Measurements from ENCODE around the gene TAF15.

TAF15 gene

GRCh38 chr17:35808962-35809854 lies at the start of gene TAF15:
Gene TAF15, plus strand, starts transcription at chr17:35809484. Its CDS starts 86 bp downstream, at chr17:35809570.
- intact Hi-C loops (cut with DNase I; ENCODE audit: low total_unique reads), result no loop called here
- H3K4me3 ChIP-seq, result peak within 1 kb of the TSS; percentile 80 to 89
- H3K36me3 ChIP-seq, result no peaks in the 10 kb centered on the region
- peaks cover 0 to 69% (median 27%) of the 10 kb centered on the region in 4 donors for H3K4me1 ChIP-seq
- H3K9me3 ChIP-seq, result no peaks in the 10 kb centered on the region
- H3K27ac ChIP-seq, result peak within 1 kb of the TSS; percentile 94 to 98
- no peaks in the 10 kb centered on the region for H3K27me3 ChIP-seq
- peak; percentile 96 to 98 for DNase-seq
- TF ChIP-seq, protein P1, sequence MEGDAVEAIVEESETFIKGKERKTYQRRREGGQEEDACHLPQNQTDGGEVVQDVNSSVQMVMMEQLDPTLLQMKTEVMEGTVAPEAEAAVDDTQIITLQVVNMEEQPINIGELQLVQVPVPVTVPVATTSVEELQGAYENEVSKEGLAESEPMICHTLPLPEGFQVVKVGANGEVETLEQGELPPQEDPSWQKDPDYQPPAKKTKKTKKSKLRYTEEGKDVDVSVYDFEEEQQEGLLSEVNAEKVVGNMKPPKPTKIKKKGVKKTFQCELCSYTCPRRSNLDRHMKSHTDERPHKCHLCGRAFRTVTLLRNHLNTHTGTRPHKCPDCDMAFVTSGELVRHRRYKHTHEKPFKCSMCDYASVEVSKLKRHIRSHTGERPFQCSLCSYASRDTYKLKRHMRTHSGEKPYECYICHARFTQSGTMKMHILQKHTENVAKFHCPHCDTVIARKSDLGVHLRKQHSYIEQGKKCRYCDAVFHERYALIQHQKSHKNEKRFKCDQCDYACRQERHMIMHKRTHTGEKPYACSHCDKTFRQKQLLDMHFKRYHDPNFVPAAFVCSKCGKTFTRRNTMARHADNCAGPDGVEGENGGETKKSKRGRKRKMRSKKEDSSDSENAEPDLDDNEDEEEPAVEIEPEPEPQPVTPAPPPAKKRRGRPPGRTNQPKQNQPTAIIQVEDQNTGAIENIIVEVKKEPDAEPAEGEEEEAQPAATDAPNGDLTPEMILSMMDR (IDR thresholded peaks at IDR 0.05), result peak; percentile 66 to 73

- Histone ChIP-seq H3K9me3 (no peaks in the 10 kb centered on the region), H3K4me3 (no peak within 1 kb of the TSS), H3K36me3 (no peaks in the 10 kb centered on the region), H3K27ac (no peak within 1 kb of the TSS), H3K27me3 (no peaks in the 10 kb centered on the region), H3K4me1 (peaks cover 0 to 19% (median 13%) of the 10 kb centered on the region in 4 donors)
- intact Hi-C loops (cut with DNase I; ENCODE audit: low total_unique reads), result no loop called here
- DNase-seq, result no peak
- TF ChIP-seq, protein P1 (IDR thresholded peaks at IDR 0.05), result no peak
Measured at GRCh38 chr17:35760587-35760986, 48.7 kb upstream of the TAF15 start, which contains the start of gene C17orf50. Gene C17orf50, plus strand, starts transcription at chr17:35760887. Its CDS starts 55 bp downstream, at chr17:35760942.

- H3K9me3 ChIP-seq, result no peaks in the 10 kb centered on the region
- DNase-seq, result no peak
- no peak overlapping the region for H3K4me3 ChIP-seq
- peaks cover 0 to 22% (median 13%) of the 10 kb centered on the region in 4 donors for H3K4me1 ChIP-seq
- TF ChIP-seq, protein P1 (IDR thresholded peaks at IDR 0.05), result no peak
- intact Hi-C loops (cut with DNase I; ENCODE audit: low total_unique reads), result no loop called here
- H3K27me3 ChIP-seq, result no peaks in the 10 kb centered on the region
- no peaks in the 10 kb centered on the region for H3K36me3 ChIP-seq
- H3K27ac ChIP-seq, result no peak overlapping the region
Measured at GRCh38 chr17:35761601-35762000, 47.7 kb upstream of the TAF15 start.

DNA sequence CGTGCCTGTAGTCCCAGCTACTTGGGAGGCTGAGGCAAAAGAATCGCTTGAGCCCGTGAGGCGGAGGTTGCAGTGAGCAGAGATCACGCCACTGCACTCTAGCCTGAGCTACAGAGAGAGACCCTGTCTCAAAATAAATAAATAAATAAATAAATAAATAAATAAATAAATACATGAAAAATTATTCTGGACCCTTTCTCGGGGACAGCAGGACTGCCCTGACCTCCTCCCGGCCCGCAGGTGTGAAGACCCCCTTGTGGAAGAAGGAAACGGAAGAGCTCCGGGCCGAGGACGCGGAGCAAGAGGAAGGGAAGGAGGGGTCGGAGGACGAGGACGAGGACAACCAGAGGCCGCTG lies 45.5 kb upstream of the TAF15 start:
- no peak for DNase-seq
- Histone ChIP-seq H3K27me3 (no peaks in the 10 kb centered on the region), H3K36me3 (no peaks in the 10 kb centered on the region), H3K4me1 (peaks cover 0 to 22% (median 13%) of the 10 kb centered on the region in 4 donors), H3K9me3 (no peaks in the 10 kb centered on the region), H3K27ac (peak overlapping the region; percentile 8 to 60), H3K4me3 (peak overlapping the region; percentile 46 to 61)
- intact Hi-C loops (cut with DNase I; ENCODE audit: low total_unique reads), result loop anchor here (1.0 kb wide), 1 partner anchor 42 kb away; no protein-coding TSS in a partner anchor
- TF ChIP-seq, protein P1 (IDR thresholded peaks at IDR 0.05), result no peak

- peak overlapping the region; percentile 8 to 60 for H3K27ac ChIP-seq
- no peaks in the 10 kb centered on the region for H3K9me3 ChIP-seq
- TF ChIP-seq, protein P1 (IDR thresholded peaks at IDR 0.05), result peak; percentile 97 to 99
- H3K4me3 ChIP-seq, result peak overlapping the region; percentile 46 to 61
- peaks cover 0 to 22% (median 13%) of the 10 kb centered on the region in 4 donors for H3K4me1 ChIP-seq
- peak; percentile 75 to 92 for DNase-seq
- no peaks in the 10 kb centered on the region for H3K36me3 ChIP-seq
- intact Hi-C loops (cut with DNase I; ENCODE audit: low total_unique reads), result loop anchor here (1.0 kb wide), 1 partner anchor 41 kb away; no protein-coding TSS in a partner anchor
- H3K27me3 ChIP-seq, result no peaks in the 10 kb centered on the region
Measured at GRCh38 chr17:35764123-35764991, 44.9 kb upstream of the TAF15 start.
